H1 (cell line): ENCODE results near the gene CCDC78. TPM values are rescaled to one million over a fixed set of nuclear protein-coding genes. Genes with fewer than 3 reads are reported as not detected.

Experiments
- CTCF ChIA-PET: fragments of 300-600 bp; sonication (Branson Sonifier 250); formaldehyde crosslinking; loops from one replicate; lab custom pipeline; 2021; ENCODE audit not compliant: partially characterized antibody; lab: Charles Lee
- POLR2A ChIA-PET: fragments of 300-600 bp; sonication (Branson Sonifier 250); formaldehyde crosslinking; loops from one replicate; lab custom pipeline; 2021; ENCODE audit warnings: inconsistent platforms; ENCODE audit not compliant: partially characterized antibody; lab: Charles Lee
- DNase-seq, 2 experiments: peaks; one replicate each; pipeline versions ENCODE4 v3.0.0 to v3.0.0-alpha.2; 2010 to 2022; ENCODE audit warnings: low spot score in 2 of 2, low read depth in 1 of 2, mixed read lengths in 1 of 2
- FAIRE-seq: peaks from 2 replicates; lab custom pipeline; 2011; peaks lifted over from hg19 to GRCh38; lab: Jason Lieb, UNC
- H2AFZ ChIP-seq: 2 replicates; pipeline ENCODE4 v1.8.1; 2012; ENCODE audit warnings: low read length, inconsistent platforms
- H2AK5ac ChIP-seq: 2 replicates; pipeline ENCODE4 v1.6.1; 2013; ENCODE audit warnings: low read depth, low read length
- H2BK120ac ChIP-seq: replicated peaks from 2 replicates; pipeline ENCODE3; 2013; ENCODE audit warnings: low read depth, low read length, inconsistent platforms
- H2BK12ac ChIP-seq: 2 replicates; pipeline ENCODE4 v1.6.1; 2013; ENCODE audit warnings: low read depth, low read length
- H2BK15ac ChIP-seq: 2 replicates; pipeline ENCODE4 v1.6.1; 2013; ENCODE audit warnings: low read length
- H2BK20ac ChIP-seq: 2 replicates; pipeline ENCODE4 v1.6.1; 2013; ENCODE audit warnings: low read length
- H2BK5ac ChIP-seq: 2 replicates; pipeline ENCODE4 v1.6.1; 2013; ENCODE audit warnings: low read depth, low read length
- H3K14ac ChIP-seq: 2 replicates; pipeline ENCODE4 v1.6.1; 2013; ENCODE audit warnings: inconsistent platforms; ENCODE audit not compliant: insufficient read length
- H3K18ac ChIP-seq: 2 replicates; pipeline ENCODE4 v1.6.1; 2013; ENCODE audit warnings: low read length; ENCODE audit errors: extremely low read depth
- H3K23ac ChIP-seq: 2 replicates; pipeline ENCODE4 v1.6.1; 2013; ENCODE audit warnings: inconsistent platforms; ENCODE audit not compliant: insufficient read length
- H3K23me2 ChIP-seq: 2 replicates; pipeline ENCODE4 v1.6.1; 2013; ENCODE audit warnings: low read depth, low read length
- H3K27ac ChIP-seq: 2 replicates; pipeline ENCODE4 v1.6.1; 2011; ENCODE audit warnings: low read depth, low read length, inconsistent platforms
- H3K27me3 ChIP-seq, 4 experiments: replicated peaks in 1 of 4; 1 replicate in 1 of 4; 2 replicates in 3 of 4; pipeline versions ENCODE4 v1.6.1 to v1.8.1; 2011 to 2013; ENCODE audit warnings: low read length in 3 of 4, mild to moderate bottlenecking in 3 of 4, inconsistent platforms in 2 of 4, mixed read lengths in 2 of 4, moderate library complexity in 1 of 4; ENCODE audit not compliant: control insufficient read depth in 3 of 4, insufficient read depth in 3 of 4; ENCODE audit errors: extremely low read depth in 1 of 4
- H3K36me3 ChIP-seq, 4 experiments: 2 replicates each; pipeline versions ENCODE4 v1.6.1 to v1.8.1; 2011 to 2013; ENCODE audit warnings: mild to moderate bottlenecking in 4 of 4, low read length in 3 of 4, moderate library complexity in 2 of 4, control low read depth in 1 of 4, inconsistent platforms in 1 of 4; ENCODE audit not compliant: insufficient read depth in 4 of 4, control insufficient read depth in 2 of 4
- H3K4ac ChIP-seq: replicated peaks from 2 replicates; pipeline ENCODE3; 2013; ENCODE audit warnings: low read length, low read depth, mixed read lengths, inconsistent platforms; ENCODE audit not compliant: insufficient read length
- H3K4me1 ChIP-seq, 4 experiments: replicated peaks in 1 of 4; 1 replicate in 1 of 4; 2 replicates in 3 of 4; pipeline versions ENCODE4 v1.6.1 to v1.8.1; 2011 to 2013; ENCODE audit warnings: low read length in 3 of 4, inconsistent platforms in 2 of 4, mixed read lengths in 1 of 4; ENCODE audit not compliant: insufficient read depth in 4 of 4, control insufficient read depth in 3 of 4
- H3K4me2 ChIP-seq, 2 experiments: 2 replicates each; pipeline versions ENCODE4 v1.6.1 to v1.8.1; 2011 to 2013; ENCODE audit warnings: low read depth in 2 of 2, low read length in 2 of 2, control low read depth in 1 of 2, inconsistent platforms in 1 of 2, mild to moderate bottlenecking in 1 of 2; ENCODE audit not compliant: insufficient read depth in 1 of 2
- H3K4me3 ChIP-seq, 4 experiments: fragments of 200-600, 300-600 bp in 1 of 4; sonication (generic), shearing (Covaris generic), sonication (Bioruptor Twin) in 1 of 4; 2 replicates each; pipeline versions ENCODE4 v1.5.1 to v1.8.1; 2011 to 2016; ENCODE audit warnings: low read length in 4 of 4, low read depth in 3 of 4, control low read depth in 2 of 4, inconsistent platforms in 2 of 4, mild to moderate bottlenecking in 2 of 4, mixed read lengths in 1 of 4, moderate library complexity in 1 of 4; ENCODE audit not compliant: insufficient read depth in 2 of 4; ENCODE audit errors: extremely low read depth in 1 of 4
- H3K56ac ChIP-seq: replicated peaks from 2 replicates; pipeline ENCODE3; 2013; ENCODE audit warnings: low read depth, mild to moderate bottlenecking, mixed read lengths, low read length, inconsistent platforms; ENCODE audit not compliant: insufficient read length
- H3K79me1 ChIP-seq: 2 replicates; pipeline ENCODE4 v1.6.1; 2013; ENCODE audit warnings: low read depth, low read length, control low read depth
- H3K79me2 ChIP-seq, 2 experiments: 2 replicates each; pipeline versions ENCODE4 v1.6.1 to v1.8.1; 2012 to 2013; ENCODE audit warnings: low read length in 2 of 2, mild to moderate bottlenecking in 2 of 2, inconsistent platforms in 1 of 2; ENCODE audit not compliant: insufficient read depth in 2 of 2, control insufficient read depth in 1 of 2
- H3K9ac ChIP-seq, 4 experiments: replicated peaks in 1 of 4; 1 replicate in 1 of 4; 2 replicates in 3 of 4; pipeline versions ENCODE4 v1.6.1 to v1.8.1; 2011 to 2013; ENCODE audit warnings: low read depth in 3 of 4, low read length in 3 of 4, control low read depth in 2 of 4, mild to moderate bottlenecking in 2 of 4, moderate library complexity in 2 of 4, inconsistent platforms in 1 of 4; ENCODE audit errors: extremely low read depth in 1 of 4
- H3K9me3 ChIP-seq, 2 experiments: 2 replicates each; pipeline versions ENCODE4 v1.6.1 to v1.8.1; 2012 to 2013; ENCODE audit warnings: mild to moderate bottlenecking in 2 of 2, moderate library complexity in 2 of 2, control low read depth in 1 of 2, inconsistent platforms in 1 of 2, low read depth in 1 of 2, low read length in 1 of 2, mixed read lengths in 1 of 2; ENCODE audit not compliant: insufficient read depth in 2 of 2
- H4K20me1 ChIP-seq, 2 experiments: replicated peaks in 1 of 2; 2 replicates each; pipeline versions ENCODE3 to v1.8.1; 2011 to 2013; ENCODE audit warnings: inconsistent platforms in 2 of 2, low read length in 2 of 2, mild to moderate bottlenecking in 1 of 2; ENCODE audit not compliant: insufficient read depth in 2 of 2, control insufficient read depth in 1 of 2
- H4K5ac ChIP-seq: 2 replicates; pipeline ENCODE4 v1.6.1; 2013; ENCODE audit warnings: low read length, low read depth, mixed read lengths, inconsistent platforms; ENCODE audit not compliant: insufficient read length
- H4K8ac ChIP-seq: 2 replicates; pipeline ENCODE4 v1.8.0; 2013; ENCODE audit warnings: mild to moderate bottlenecking, moderate library complexity, low read length, inconsistent platforms; ENCODE audit not compliant: insufficient read depth; ENCODE audit errors: extremely low read depth
- H4K91ac ChIP-seq: replicated peaks from 2 replicates; pipeline ENCODE3; 2013; ENCODE audit warnings: low read length, mixed read lengths, inconsistent platforms; ENCODE audit not compliant: insufficient read length
- CTCF ChIP-seq, 3 experiments: IDR thresholded peaks; 1 replicate in 2 of 3; 2 replicates in 1 of 3; pipeline versions ENCODE4 v1.5.1 to v1.6.1; 2011; ENCODE audit warnings: low read length in 3 of 3, mild to moderate bottlenecking in 3 of 3, inconsistent platforms in 2 of 3, low read depth in 1 of 3, moderate library complexity in 1 of 3; ENCODE audit not compliant: insufficient read depth in 1 of 3; ENCODE audit errors: control extremely low read depth in 1 of 3
- RAD21 ChIP-seq, 2 experiments: IDR thresholded peaks in 1 of 2; conservative IDR thresholded peaks in 1 of 2; 2 replicates each; pipeline ENCODE4 v1.6.1; 2011; ENCODE audit warnings: low read depth in 2 of 2, low read length in 2 of 2, improper control_type of control experiment in 1 of 2, inconsistent platforms in 1 of 2, mild to moderate bottlenecking in 1 of 2, moderate library complexity in 1 of 2
- SIX5 ChIP-seq: IDR thresholded peaks from 2 replicates; pipeline ENCODE4 v1.6.1; 2011; ENCODE audit warnings: mild to moderate bottlenecking, low read depth, low read length
- WGBS, 2 experiments: shearing (Covaris generic) in 1 of 2; methylation state at CpG; one replicate each; pipeline versions ENCODE4 v1.1.6 to v1.1.7; 2013 to 2015; ENCODE audit warnings: low lambda C conversion rate in 2 of 2, mixed read lengths in 2 of 2, inconsistent platforms in 1 of 2, low coverage in 1 of 2, missing lambda C conversion rate in 1 of 2; ENCODE audit not compliant: insufficient replicate concordance in 2 of 2, insufficient coverage in 1 of 2, insufficient read length in 1 of 2; ENCODE audit errors: extremely low coverage in 1 of 2, missing lambda C conversion rate in 1 of 2; 5-methylcytosine and 5-hydroxymethylcytosine counted together
- polyA plus RNA-seq, 7 experiments: library from polyadenylated mRNA; depleted of rRNA in 3 of 7; stranded (reverse) in 5 of 7; unstranded in 2 of 7; fragments of >200 nt in 5 of 7; fragments of 200-250 nt in 2 of 7; gene quantifications; 1 replicate in 5 of 7; 2 replicates in 1 of 7; 4 replicates in 1 of 7; pipeline versions ENCODE4 v1.2.1 to v1.2.3, GENCODE V29; 2011 to 2013; ENCODE audit warnings: missing spikeins in 2 of 7, mixed read lengths in 2 of 7
- total RNA-seq: library from RNA; stranded (reverse); fragmentation: NEBNext Ultra II Directional; extraction: Animal tissue kit (Norgen Biotek cat#: 25700); gene quantifications from 2 replicates; pipeline ENCODE4 v1.2.1, GENCODE V29; 2021

Gene CCDC78
- total and polyA plus RNA-seq, 2 of the 8 experiments (the other 6 are each of a cell fraction or from before 2014, with no cell fraction given) = 7.1 to 8.5 TPM

- H2BK5ac ChIP-seq = no peak overlapping the region
- H3K4me2 ChIP-seq = no peak overlapping the region
- H3K27me3 ChIP-seq = no peaks in the 10 kb centered on the region
- H4K20me1 ChIP-seq = peaks cover 2 to 11% of the 10 kb centered on the region in 2 experiments
- H4K8ac ChIP-seq = no peak overlapping the region
- no peak overlapping the region for H2BK12ac ChIP-seq
- H2BK20ac ChIP-seq = no peak overlapping the region
- WGBS, 2 experiments = 92% methylated on average over 13 of the region's 13 CpGs; no CpG with 5 or more reads in 1 of the 2 experiments
- ChIA-PET CTCF (interaction anchor here (0.8 to 35.8 kb wide), 9 partner anchors 3 to 440 kb away, joined by 3 to 977 read pairs (median 4); partner anchors contain the start of genes ANTKMT, CCDC78, CHTF18 and CIAO3), POLR2A (interaction anchor here (0.8 to 23.0 kb wide), 5 partner anchors 16 to 68 kb away, joined by 3 to 353 read pairs (median 3); partner anchors contain the start of genes ANTKMT, CCDC78, HAGHL and METRN)
- H3K23me2 ChIP-seq = peaks cover 7% of the 10 kb centered on the region; the same call in 1 of the 2 replicates
- FAIRE-seq = no peak
- H3K14ac ChIP-seq = no peak overlapping the region
- no peak overlapping the region for H3K56ac ChIP-seq
- H2AK5ac ChIP-seq = no peak overlapping the region
- no peak overlapping the region for H2AFZ ChIP-seq
- no peaks in the 10 kb centered on the region for H3K9me3 ChIP-seq
- H3K79me2 ChIP-seq = no peaks in the 10 kb centered on the region
- no peak overlapping the region for H3K27ac ChIP-seq
- no peak overlapping the region for H2BK120ac ChIP-seq
- no peak for DNase-seq
- no peaks in the 10 kb centered on the region for H3K79me1 ChIP-seq
- peaks cover 0 to 3% (median 2%) of the 10 kb centered on the region in 4 experiments; a peak in 2 of 8 replicates for H3K36me3 ChIP-seq
- TF ChIP-seq CTCF (IDR thresholded peaks at IDR 0.05; ENCODE audit: control extremely low read depth in 1 of 3, insufficient read depth in 1 of 3, low read depth in 1 of 3, low read length in 3 of 3) (peak in 2 of 3 experiments; percentile 54 to 58; a peak in 3 of 4 replicates), RAD21 (IDR thresholded peaks at IDR 0.05 in 1 of 2, conservative IDR thresholded peaks at IDR 0.05 in 1 of 2; ENCODE audit: low read depth in 2 of 2, low read length in 2 of 2) (peak; percentile 14 to 42; a peak in 3 of 4 replicates), SIX5 (no peak)
- no peak overlapping the region for H3K9ac ChIP-seq
- no peak overlapping the region for H2BK15ac ChIP-seq
- no peak overlapping the region for H3K4me3 ChIP-seq
- no peak overlapping the region for H3K4ac ChIP-seq
- no peak overlapping the region for H4K5ac ChIP-seq
- no peak overlapping the region for H4K91ac ChIP-seq
- H3K4me1 ChIP-seq = peaks cover 0 to 2% (median 0%) of the 10 kb centered on the region in 4 experiments; a peak in 2 of 7 replicates
- no peak overlapping the region for H3K23ac ChIP-seq
- no peak overlapping the region for H3K18ac ChIP-seq
Measured at GRCh38 chr16:732936-733335, 6.7 kb upstream of the CCDC78 start.
